Measurements from ENCODE around the gene DEFB119. TPM values are rescaled to one million over a fixed set of nuclear protein-coding genes. Genes with fewer than 3 reads are reported as not detected.

Gene DEFB119
- total and polyA plus RNA-seq, 8 donors: not detected

DNA sequence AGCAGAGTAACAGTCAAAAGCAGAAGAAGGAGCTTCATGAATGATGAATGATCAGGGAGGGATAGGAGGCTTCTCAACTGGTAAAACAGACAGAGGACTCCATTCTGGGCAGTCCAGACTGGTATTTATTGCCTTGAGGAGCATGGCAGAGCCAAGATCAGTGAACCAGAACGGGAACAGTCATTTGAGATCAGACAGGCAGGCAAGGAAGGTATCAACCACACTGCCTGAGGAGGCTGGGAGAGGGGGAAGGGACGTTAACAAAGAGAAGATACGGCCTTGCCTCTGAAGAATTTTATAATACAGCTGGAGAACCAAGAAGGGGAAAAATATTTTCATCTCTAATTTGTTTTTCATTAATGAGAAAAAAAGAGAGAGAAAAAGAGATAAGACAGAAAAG is 15.7 kb upstream of the DEFB119 start, which contains the start of gene DEFB121:
Gene DEFB121 (minus strand): TSS at position 101 of the 400 bp plus-strand sequence. CDS start 63 bp downstream, at position 38.
- TF ChIP-seq EP300 (IDR thresholded peaks at IDR 0.05) (no peak), POLR2AphosphoS5 (IDR thresholded peaks at IDR 0.05) (no peak), CTCF (IDR thresholded peaks at IDR 0.05) (no peak), POLR2A (IDR thresholded peaks at IDR 0.05) (no peak)
- 39 to 45% (median 40%) methylated on average over 3 of the region's 3 CpGs for WGBS, 5 donors
- Histone ChIP-seq H3K27ac (no peak within 1 kb of the TSS), H3K36me3 (no peaks in the 10 kb centered on the region), H3K27me3 (peaks cover 0 to 20% (median 0%) of the 10 kb centered on the region in 3 donors), H3K4me1 (no peaks in the 10 kb centered on the region), H3K9me3 (peaks cover 0 to 5% (median 0%) of the 10 kb centered on the region in 4 donors), H3K4me3 (no peak within 1 kb of the TSS)
- intact Hi-C loops (cut with DNase I; ENCODE audit: low total_unique reads): no loop called here
- DNase-seq: no peak

- 44 to 62% (median 55%) methylated on average over 1 of the region's 1 CpG for WGBS, 5 donors
- no peak for DNase-seq
- H3K27ac ChIP-seq: no peak overlapping the region
- H3K9me3 ChIP-seq: no peaks in the 10 kb centered on the region
- intact Hi-C loops (cut with DNase I; ENCODE audit: low total_unique reads): no loop called here
- H3K36me3 ChIP-seq: no peaks in the 10 kb centered on the region
- H3K4me3 ChIP-seq: no peak overlapping the region
- no peaks in the 10 kb centered on the region for H3K4me1 ChIP-seq
- peaks cover 0 to 14% (median 0%) of the 10 kb centered on the region in 3 donors for H3K27me3 ChIP-seq
- TF ChIP-seq POLR2AphosphoS5 (IDR thresholded peaks at IDR 0.05) (no peak), POLR2A (IDR thresholded peaks at IDR 0.05) (no peak), CTCF (IDR thresholded peaks at IDR 0.05) (no peak), EP300 (IDR thresholded peaks at IDR 0.05) (no peak)
Measured at GRCh38 chr20:31403886-31404285, 13.5 kb upstream of the DEFB119 start.

DNA sequence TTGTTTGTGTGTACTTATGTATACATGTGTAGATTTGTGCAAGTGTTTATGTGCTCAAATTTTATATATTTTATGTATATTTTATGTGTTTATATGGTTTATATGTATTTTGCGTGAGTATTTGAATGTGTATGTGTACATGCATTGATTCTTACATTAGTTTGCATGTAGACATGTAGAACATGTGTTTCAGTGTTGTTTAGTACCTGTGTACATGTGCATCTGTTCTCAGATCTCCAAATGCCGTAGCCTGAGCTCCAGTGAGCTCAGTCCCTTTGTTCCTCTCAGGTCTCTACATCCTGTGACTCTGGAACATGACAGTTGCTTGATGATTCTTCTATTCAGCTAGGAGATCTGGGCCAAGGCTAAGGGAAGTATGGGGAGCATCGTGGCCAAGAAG is 4.5 kb upstream of the DEFB119 start:
- no peak for TF ChIP-seq CTCF (IDR thresholded peaks at IDR 0.05)
- TF ChIP-seq EP300 (IDR thresholded peaks at IDR 0.05): no peak
- no peak for TF ChIP-seq POLR2AphosphoS5 (IDR thresholded peaks at IDR 0.05)
- TF ChIP-seq POLR2A (IDR thresholded peaks at IDR 0.05): no peak
- intact Hi-C loops (cut with DNase I; ENCODE audit: low total_unique reads): no loop called here
- H3K27me3 ChIP-seq: peaks cover 0 to 28% (median 0%) of the 10 kb centered on the region in 3 donors

DNA sequence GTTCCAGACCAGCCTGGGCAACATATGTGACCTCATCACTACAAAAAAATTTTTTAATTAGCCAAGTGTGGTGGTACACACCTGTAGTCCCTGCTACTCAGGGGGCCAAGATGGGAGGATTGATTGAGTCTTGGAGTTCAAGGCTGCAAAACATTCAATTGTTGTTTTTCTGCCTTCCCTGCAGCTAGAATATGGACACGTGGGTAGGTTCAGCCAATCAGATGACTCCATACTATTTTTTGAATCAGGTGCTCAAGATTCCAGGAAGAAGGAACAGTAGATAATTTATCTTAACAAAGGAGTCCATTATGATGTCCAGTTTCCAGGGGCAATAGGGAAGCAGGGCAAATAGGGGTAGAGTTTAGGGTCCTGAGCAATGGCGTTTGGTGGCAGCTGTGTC is 2.4 kb upstream of the DEFB119 start:
- H3K4me1 ChIP-seq: no peaks in the 10 kb centered on the region
- H3K4me3 ChIP-seq: no peak overlapping the region
- intact Hi-C loops (cut with DNase I; ENCODE audit: low total_unique reads): no loop called here
- TF ChIP-seq POLR2A (IDR thresholded peaks at IDR 0.05) (no peak), CTCF (IDR thresholded peaks at IDR 0.05) (no peak), EP300 (IDR thresholded peaks at IDR 0.05) (no peak), POLR2AphosphoS5 (IDR thresholded peaks at IDR 0.05) (no peak)
- peaks cover 0 to 29% (median 0%) of the 10 kb centered on the region in 3 donors for H3K27me3 ChIP-seq
- H3K36me3 ChIP-seq: no peaks in the 10 kb centered on the region
- no peak overlapping the region for H3K27ac ChIP-seq
- 65 to 80% (median 68%) methylated on average over 2 of the region's 2 CpGs for WGBS, 5 donors
- no peak for DNase-seq
- H3K9me3 ChIP-seq: no peaks in the 10 kb centered on the region

More for the DNA sequence above, 4.5 kb upstream of the DEFB119 start:
- WGBS, 5 donors: 33 to 48% (median 40%) methylated on average over 3 of the region's 3 CpGs
- no peaks in the 10 kb centered on the region for H3K9me3 ChIP-seq
- no peaks in the 10 kb centered on the region for H3K36me3 ChIP-seq
- H3K4me3 ChIP-seq: no peak overlapping the region
- H3K4me1 ChIP-seq: no peaks in the 10 kb centered on the region
- H3K27ac ChIP-seq: no peak overlapping the region
- no peak for DNase-seq
